WTC11 (cell line): ENCODE results near the gene GPR37L1. TPM values are rescaled to one million over a fixed set of nuclear protein-coding genes. Genes with fewer than 3 reads are reported as not detected.
A peak's percentile ranks its signal among the peaks of the same experiment; 100 is the strongest.

Source experiments
- ATF2 ChIP-seq: sonication (generic); formaldehyde crosslinking; IDR thresholded peaks from 2 replicates; pipeline ENCODE4 v1.8.1; 2022; ENCODE audit warnings: low read depth, missing genetic modification reagents, borderline replicate concordance
- CREM ChIP-seq: sonication (generic); formaldehyde crosslinking; IDR thresholded peaks from 2 replicates; pipeline ENCODE4 v1.8.1; 2022; ENCODE audit warnings: mild to moderate bottlenecking, missing genetic modification reagents, moderate library complexity
- ETV6 ChIP-seq: sonication (generic); formaldehyde crosslinking; IDR thresholded peaks from 2 replicates; pipeline ENCODE4 v1.8.1; 2022; ENCODE audit warnings: mild to moderate bottlenecking, missing genetic modification reagents
- FOXP1 ChIP-seq: sonication (generic); formaldehyde crosslinking; IDR thresholded peaks from 2 replicates; pipeline ENCODE4 v1.8.0; 2022; ENCODE audit warnings: missing genetic modification reagents, mild to moderate bottlenecking, moderate library complexity, borderline replicate concordance
- GABPB1 ChIP-seq: sonication (generic); formaldehyde crosslinking; IDR thresholded peaks from 2 replicates; pipeline ENCODE4 v1.8.1; 2023; ENCODE audit warnings: mild to moderate bottlenecking, missing genetic modification reagents
- JAZF1 ChIP-seq: fragments of 250-450 bp; sonication (Bioruptor Pico); IDR thresholded peaks from 2 replicates; pipeline ENCODE4 v1.9.0; 2021; ENCODE audit warnings: moderate library complexity, mild to moderate bottlenecking, inconsistent platforms
- KAT7 ChIP-seq: sonication (generic); formaldehyde crosslinking; IDR thresholded peaks from 2 replicates; pipeline ENCODE4 v1.8.1; 2023; ENCODE audit warnings: missing genetic modification reagents, mild to moderate bottlenecking, borderline replicate concordance
- MLX ChIP-seq: sonication (generic); formaldehyde crosslinking; IDR thresholded peaks from 2 replicates; pipeline ENCODE4 v1.8.1; 2023; ENCODE audit warnings: mild to moderate bottlenecking, missing genetic modification reagents, moderate library complexity
- NFATC4 ChIP-seq: fragments of 250-450 bp; sonication (Bioruptor Pico); IDR thresholded peaks from 2 replicates; pipeline ENCODE4 v1.9.0; 2021; ENCODE audit warnings: mild to moderate bottlenecking
- NFE2L1 ChIP-seq: sonication (generic); formaldehyde crosslinking; IDR thresholded peaks from 2 replicates; pipeline ENCODE4 v1.8.1; 2023; ENCODE audit warnings: missing genetic modification reagents
- NR3C1 ChIP-seq: sonication (generic); formaldehyde crosslinking; conservative IDR thresholded peaks from 2 replicates; pipeline ENCODE4 v1.8.1; 2023; ENCODE audit warnings: low read depth, mild to moderate bottlenecking, missing genetic modification reagents
- PRRX2 ChIP-seq: fragments of 250-450 bp; sonication (Bioruptor Pico); IDR thresholded peaks from 2 replicates; pipeline ENCODE4 v1.8.0; 2021; ENCODE audit warnings: mild to moderate bottlenecking
- RELA ChIP-seq: sonication (generic); formaldehyde crosslinking; IDR thresholded peaks from 2 replicates; pipeline ENCODE4 v1.8.1; 2022; ENCODE audit warnings: missing genetic modification reagents, mild to moderate bottlenecking, borderline replicate concordance
- SOX15 ChIP-seq: fragments of 250-450 bp; sonication (Bioruptor Pico); IDR thresholded peaks from 2 replicates; pipeline ENCODE4 v1.9.0; 2021; ENCODE audit warnings: mild to moderate bottlenecking
- ZBTB43 ChIP-seq: sonication (generic); formaldehyde crosslinking; IDR thresholded peaks from 2 replicates; pipeline ENCODE4 v1.8.1; 2023; ENCODE audit warnings: mild to moderate bottlenecking, missing genetic modification reagents
- ZNF121 ChIP-seq: sonication (generic); formaldehyde crosslinking; IDR thresholded peaks from 2 replicates; pipeline ENCODE4 v1.8.0; 2023; ENCODE audit warnings: missing genetic modification reagents
- ZNF138 ChIP-seq: sonication (generic); formaldehyde crosslinking; conservative IDR thresholded peaks from 2 replicates; pipeline ENCODE4 v1.8.1; 2022; ENCODE audit warnings: mild to moderate bottlenecking, moderate library complexity, missing genetic modification reagents
- ZNF671 ChIP-seq: fragments of 250-450 bp; sonication (Bioruptor Pico); IDR thresholded peaks from 2 replicates; pipeline ENCODE4 v1.8.0; 2021; ENCODE audit warnings: mild to moderate bottlenecking
- total RNA-seq: library from RNA; stranded (reverse); gene quantifications from 3 replicates; pipeline ENCODE4 v1.2.3, GENCODE V29; 2021
- TF ChIP-seq, protein P1 (sequence below): sonication (generic); formaldehyde crosslinking; IDR thresholded peaks from 2 replicates; pipeline ENCODE4 v1.8.1; 2023; ENCODE audit warnings: mild to moderate bottlenecking, missing genetic modification reagents
- TF ChIP-seq, protein P2 (sequence below): sonication (generic); formaldehyde crosslinking; IDR thresholded peaks from 2 replicates; pipeline ENCODE4 v1.8.1; 2023; ENCODE audit warnings: mild to moderate bottlenecking, missing genetic modification reagents, borderline replicate concordance
- TF ChIP-seq, protein P3 (sequence below): sonication (generic); formaldehyde crosslinking; IDR thresholded peaks from 2 replicates; pipeline ENCODE4 v1.8.0; 2022; ENCODE audit warnings: mild to moderate bottlenecking, missing genetic modification reagents
- TF ChIP-seq, protein P4 (sequence below): sonication (generic); formaldehyde crosslinking; IDR thresholded peaks from 2 replicates; pipeline ENCODE4 v1.8.0; 2023; ENCODE audit warnings: missing genetic modification reagents
- TF ChIP-seq, protein P5 (sequence below): fragments of 200-600 bp; IDR thresholded peaks from 2 replicates; pipeline ENCODE4 v1.8.0; 2022; ENCODE audit warnings: antibody characterized with exemption
- TF ChIP-seq, protein P6 (sequence below): sonication (generic); formaldehyde crosslinking; IDR thresholded peaks from 2 replicates; pipeline ENCODE4 v1.8.0; 2023; ENCODE audit warnings: mild to moderate bottlenecking, missing genetic modification reagents

Gene GPR37L1
- total RNA-seq, 1 experiment from 2014 or later = 0.07 TPM

DNA sequence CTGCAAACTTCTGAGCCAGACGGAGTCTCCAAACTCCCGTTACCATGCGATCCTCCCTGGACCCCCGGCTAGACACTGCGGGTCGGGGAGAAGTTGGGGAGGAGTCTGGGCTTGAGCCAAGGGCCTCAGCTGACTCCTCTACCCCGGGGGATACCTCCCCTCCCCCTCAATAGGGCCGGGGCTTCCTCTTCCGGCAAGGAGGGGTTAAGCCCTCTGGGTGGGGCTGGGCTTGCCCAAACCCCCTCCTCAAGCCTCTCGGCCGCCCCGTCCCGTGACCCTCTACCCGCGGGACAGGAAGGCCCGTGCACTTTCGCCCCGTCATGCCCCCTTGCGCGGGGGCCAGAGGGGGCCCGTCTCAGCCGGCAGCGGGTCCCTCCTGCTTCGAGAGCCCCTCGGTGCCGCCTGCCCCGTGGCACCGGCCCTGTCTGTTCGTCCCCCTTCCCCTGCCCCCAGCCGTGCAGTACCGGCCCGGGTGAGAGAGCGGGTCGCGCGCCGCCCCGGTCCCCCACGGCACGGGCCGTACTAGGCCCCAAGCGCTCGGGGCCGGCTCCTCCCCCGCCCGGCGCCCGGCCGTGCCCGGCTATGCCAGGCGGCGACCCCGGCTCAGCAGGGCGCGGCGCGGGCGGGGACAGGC, 21.2 kb downstream of the GPR37L1 start (continued):
- TF ChIP-seq ZNF138 = no peak
- 0 out of 2 replicates have a peak, but pooled peaks have one; percentile 51 for TF ChIP-seq CREM (CRISPR knock-in tag)
- 0 out of 2 replicates have a peak, but pooled peaks have one; percentile 66 for TF ChIP-seq RELA
- TF ChIP-seq, protein P1, sequence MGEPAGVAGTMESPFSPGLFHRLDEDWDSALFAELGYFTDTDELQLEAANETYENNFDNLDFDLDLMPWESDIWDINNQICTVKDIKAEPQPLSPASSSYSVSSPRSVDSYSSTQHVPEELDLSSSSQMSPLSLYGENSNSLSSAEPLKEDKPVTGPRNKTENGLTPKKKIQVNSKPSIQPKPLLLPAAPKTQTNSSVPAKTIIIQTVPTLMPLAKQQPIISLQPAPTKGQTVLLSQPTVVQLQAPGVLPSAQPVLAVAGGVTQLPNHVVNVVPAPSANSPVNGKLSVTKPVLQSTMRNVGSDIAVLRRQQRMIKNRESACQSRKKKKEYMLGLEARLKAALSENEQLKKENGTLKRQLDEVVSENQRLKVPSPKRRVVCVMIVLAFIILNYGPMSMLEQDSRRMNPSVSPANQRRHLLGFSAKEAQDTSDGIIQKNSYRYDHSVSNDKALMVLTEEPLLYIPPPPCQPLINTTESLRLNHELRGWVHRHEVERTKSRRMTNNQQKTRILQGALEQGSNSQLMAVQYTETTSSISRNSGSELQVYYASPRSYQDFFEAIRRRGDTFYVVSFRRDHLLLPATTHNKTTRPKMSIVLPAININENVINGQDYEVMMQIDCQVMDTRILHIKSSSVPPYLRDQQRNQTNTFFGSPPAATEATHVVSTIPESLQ (CRISPR knock-in tag) = no peak
- 0 out of 2 replicates have a peak, but pooled peaks have one; percentile 49 for TF ChIP-seq ZBTB43 (CRISPR knock-in tag)
- no peak for TF ChIP-seq ZNF121 (CRISPR knock-in tag)
- no peak for TF ChIP-seq GABPB1 (CRISPR knock-in tag)
- TF ChIP-seq, protein P2, sequence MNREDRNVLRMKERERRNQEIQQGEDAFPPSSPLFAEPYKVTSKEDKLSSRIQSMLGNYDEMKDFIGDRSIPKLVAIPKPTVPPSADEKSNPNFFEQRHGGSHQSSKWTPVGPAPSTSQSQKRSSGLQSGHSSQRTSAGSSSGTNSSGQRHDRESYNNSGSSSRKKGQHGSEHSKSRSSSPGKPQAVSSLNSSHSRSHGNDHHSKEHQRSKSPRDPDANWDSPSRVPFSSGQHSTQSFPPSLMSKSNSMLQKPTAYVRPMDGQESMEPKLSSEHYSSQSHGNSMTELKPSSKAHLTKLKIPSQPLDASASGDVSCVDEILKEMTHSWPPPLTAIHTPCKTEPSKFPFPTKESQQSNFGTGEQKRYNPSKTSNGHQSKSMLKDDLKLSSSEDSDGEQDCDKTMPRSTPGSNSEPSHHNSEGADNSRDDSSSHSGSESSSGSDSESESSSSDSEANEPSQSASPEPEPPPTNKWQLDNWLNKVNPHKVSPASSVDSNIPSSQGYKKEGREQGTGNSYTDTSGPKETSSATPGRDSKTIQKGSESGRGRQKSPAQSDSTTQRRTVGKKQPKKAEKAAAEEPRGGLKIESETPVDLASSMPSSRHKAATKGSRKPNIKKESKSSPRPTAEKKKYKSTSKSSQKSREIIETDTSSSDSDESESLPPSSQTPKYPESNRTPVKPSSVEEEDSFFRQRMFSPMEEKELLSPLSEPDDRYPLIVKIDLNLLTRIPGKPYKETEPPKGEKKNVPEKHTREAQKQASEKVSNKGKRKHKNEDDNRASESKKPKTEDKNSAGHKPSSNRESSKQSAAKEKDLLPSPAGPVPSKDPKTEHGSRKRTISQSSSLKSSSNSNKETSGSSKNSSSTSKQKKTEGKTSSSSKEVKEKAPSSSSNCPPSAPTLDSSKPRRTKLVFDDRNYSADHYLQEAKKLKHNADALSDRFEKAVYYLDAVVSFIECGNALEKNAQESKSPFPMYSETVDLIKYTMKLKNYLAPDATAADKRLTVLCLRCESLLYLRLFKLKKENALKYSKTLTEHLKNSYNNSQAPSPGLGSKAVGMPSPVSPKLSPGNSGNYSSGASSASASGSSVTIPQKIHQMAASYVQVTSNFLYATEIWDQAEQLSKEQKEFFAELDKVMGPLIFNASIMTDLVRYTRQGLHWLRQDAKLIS (CRISPR knock-in tag) = no peak
- no peak for TF ChIP-seq SOX15
- TF ChIP-seq NFATC4 = no peak
- TF ChIP-seq ZNF671 (CRISPR knock-in tag) = no peak
- TF ChIP-seq, protein P3, sequence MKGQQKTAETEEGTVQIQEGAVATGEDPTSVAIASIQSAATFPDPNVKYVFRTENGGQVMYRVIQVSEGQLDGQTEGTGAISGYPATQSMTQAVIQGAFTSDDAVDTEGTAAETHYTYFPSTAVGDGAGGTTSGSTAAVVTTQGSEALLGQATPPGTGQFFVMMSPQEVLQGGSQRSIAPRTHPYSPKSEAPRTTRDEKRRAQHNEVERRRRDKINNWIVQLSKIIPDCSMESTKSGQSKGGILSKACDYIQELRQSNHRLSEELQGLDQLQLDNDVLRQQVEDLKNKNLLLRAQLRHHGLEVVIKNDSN (CRISPR knock-in tag) = peak; percentile 69; the same call in 1 of the 2 replicates
- 0 out of 2 replicates have a peak, but pooled peaks have one; percentile 20 for TF ChIP-seq KAT7 (CRISPR knock-in tag)
- TF ChIP-seq ETV6 (CRISPR knock-in tag) = no peak
- TF ChIP-seq NR3C1 (CRISPR knock-in tag) = no peak; the same call in 1 of the 2 replicates
- TF ChIP-seq, protein P4, sequence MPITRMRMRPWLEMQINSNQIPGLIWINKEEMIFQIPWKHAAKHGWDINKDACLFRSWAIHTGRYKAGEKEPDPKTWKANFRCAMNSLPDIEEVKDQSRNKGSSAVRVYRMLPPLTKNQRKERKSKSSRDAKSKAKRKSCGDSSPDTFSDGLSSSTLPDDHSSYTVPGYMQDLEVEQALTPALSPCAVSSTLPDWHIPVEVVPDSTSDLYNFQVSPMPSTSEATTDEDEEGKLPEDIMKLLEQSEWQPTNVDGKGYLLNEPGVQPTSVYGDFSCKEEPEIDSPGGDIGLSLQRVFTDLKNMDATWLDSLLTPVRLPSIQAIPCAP (CRISPR knock-in tag) = no peak
- TF ChIP-seq ATF2 (CRISPR knock-in tag) = no peak
- no peak for TF ChIP-seq JAZF1 (CRISPR knock-in tag)
- no peak for TF ChIP-seq PRRX2
- TF ChIP-seq, protein P5, sequence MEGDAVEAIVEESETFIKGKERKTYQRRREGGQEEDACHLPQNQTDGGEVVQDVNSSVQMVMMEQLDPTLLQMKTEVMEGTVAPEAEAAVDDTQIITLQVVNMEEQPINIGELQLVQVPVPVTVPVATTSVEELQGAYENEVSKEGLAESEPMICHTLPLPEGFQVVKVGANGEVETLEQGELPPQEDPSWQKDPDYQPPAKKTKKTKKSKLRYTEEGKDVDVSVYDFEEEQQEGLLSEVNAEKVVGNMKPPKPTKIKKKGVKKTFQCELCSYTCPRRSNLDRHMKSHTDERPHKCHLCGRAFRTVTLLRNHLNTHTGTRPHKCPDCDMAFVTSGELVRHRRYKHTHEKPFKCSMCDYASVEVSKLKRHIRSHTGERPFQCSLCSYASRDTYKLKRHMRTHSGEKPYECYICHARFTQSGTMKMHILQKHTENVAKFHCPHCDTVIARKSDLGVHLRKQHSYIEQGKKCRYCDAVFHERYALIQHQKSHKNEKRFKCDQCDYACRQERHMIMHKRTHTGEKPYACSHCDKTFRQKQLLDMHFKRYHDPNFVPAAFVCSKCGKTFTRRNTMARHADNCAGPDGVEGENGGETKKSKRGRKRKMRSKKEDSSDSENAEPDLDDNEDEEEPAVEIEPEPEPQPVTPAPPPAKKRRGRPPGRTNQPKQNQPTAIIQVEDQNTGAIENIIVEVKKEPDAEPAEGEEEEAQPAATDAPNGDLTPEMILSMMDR = no peak
- TF ChIP-seq NFE2L1 (CRISPR knock-in tag) = no peak
- TF ChIP-seq, protein P6, sequence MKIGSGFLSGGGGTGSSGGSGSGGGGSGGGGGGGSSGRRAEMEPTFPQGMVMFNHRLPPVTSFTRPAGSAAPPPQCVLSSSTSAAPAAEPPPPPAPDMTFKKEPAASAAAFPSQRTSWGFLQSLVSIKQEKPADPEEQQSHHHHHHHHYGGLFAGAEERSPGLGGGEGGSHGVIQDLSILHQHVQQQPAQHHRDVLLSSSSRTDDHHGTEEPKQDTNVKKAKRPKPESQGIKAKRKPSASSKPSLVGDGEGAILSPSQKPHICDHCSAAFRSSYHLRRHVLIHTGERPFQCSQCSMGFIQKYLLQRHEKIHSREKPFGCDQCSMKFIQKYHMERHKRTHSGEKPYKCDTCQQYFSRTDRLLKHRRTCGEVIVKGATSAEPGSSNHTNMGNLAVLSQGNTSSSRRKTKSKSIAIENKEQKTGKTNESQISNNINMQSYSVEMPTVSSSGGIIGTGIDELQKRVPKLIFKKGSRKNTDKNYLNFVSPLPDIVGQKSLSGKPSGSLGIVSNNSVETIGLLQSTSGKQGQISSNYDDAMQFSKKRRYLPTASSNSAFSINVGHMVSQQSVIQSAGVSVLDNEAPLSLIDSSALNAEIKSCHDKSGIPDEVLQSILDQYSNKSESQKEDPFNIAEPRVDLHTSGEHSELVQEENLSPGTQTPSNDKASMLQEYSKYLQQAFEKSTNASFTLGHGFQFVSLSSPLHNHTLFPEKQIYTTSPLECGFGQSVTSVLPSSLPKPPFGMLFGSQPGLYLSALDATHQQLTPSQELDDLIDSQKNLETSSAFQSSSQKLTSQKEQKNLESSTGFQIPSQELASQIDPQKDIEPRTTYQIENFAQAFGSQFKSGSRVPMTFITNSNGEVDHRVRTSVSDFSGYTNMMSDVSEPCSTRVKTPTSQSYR = peak; percentile 83; the same call in 1 of the 2 replicates
- peak; percentile 63; the same call in 1 of the 2 replicates for TF ChIP-seq FOXP1
- 0 out of 2 replicates have a peak, but pooled peaks have one; percentile 20 for TF ChIP-seq MLX
